A549 (cell line): ENCODE data around the gene PCARE. TPM values are rescaled to one million over a fixed set of nuclear protein-coding genes. Genes with fewer than 3 reads are reported as not detected.

Experiments used
- ATAC-seq, 2 experiments: fragments of 200-7000 bp in 1 of 2; fragments of >200 bp in 1 of 2; cut with Nextera tagmentation in 1 of 2; cut with Tn5 transposase in 1 of 2; 3 replicates each; pipeline versions ENCODE4 v1.8.0 to v1.9.1; 2018 to 2020; ENCODE audit warnings: mild to moderate bottlenecking in 1 of 2, moderate library complexity in 1 of 2
- CTCF ChIA-PET: fragments of 300-600 bp; sonication (Branson Sonifier 250); formaldehyde crosslinking; extraction: SDS; loops from one replicate; lab custom pipeline; 2021; ENCODE audit warnings: antibody characterized with exemption, inconsistent platforms; lab: Yijun Ruan, JAX
- POLR2A ChIA-PET: fragments of 350-600 bp; formaldehyde crosslinking; extraction: SDS; loops from one replicate; lab custom pipeline; 2021; ENCODE audit warnings: antibody characterized with exemption, inconsistent platforms; lab: Yijun Ruan, JAX
- DNase-seq, 2 experiments: peaks; one replicate each; pipeline versions ENCODE4 v3.0.0 to v3.0.0-alpha.2; 2011 to 2016; ENCODE audit warnings: low read depth in 1 of 2, low spot score in 1 of 2
- FAIRE-seq: peaks from 2 replicates; lab custom pipeline; 2011; peaks lifted over from hg19 to GRCh38; lab: Jason Lieb, UNC
- H3K27ac ChIP-seq, 2 experiments: fragments of >200 bp; sonication (Bioruptor Twin); formaldehyde crosslinking; 3 replicates each; pipeline ENCODE4 v1.5.1; 2016 to 2017
- H3K4me1 ChIP-seq: fragments of >200 bp; sonication (Bioruptor Twin); formaldehyde crosslinking; 3 replicates; pipeline ENCODE4 v1.6.1; 2016
- H3K4me2 ChIP-seq: fragments of >200 bp; sonication (Bioruptor Twin); formaldehyde crosslinking; 3 replicates; pipeline ENCODE4 v1.6.1; 2016
- H3K4me3 ChIP-seq: fragments of >200 bp; sonication (Bioruptor Twin); formaldehyde crosslinking; 3 replicates; pipeline ENCODE4 v1.5.1; 2016
- H3K9me3 ChIP-seq: fragments of >200 bp; sonication (Bioruptor Twin); formaldehyde crosslinking; 3 replicates; pipeline ENCODE4 v1.6.1; 2016
- CEBPB ChIP-seq, 2 experiments: fragments of >200 bp in 1 of 2; sonication (Bioruptor Twin) in 1 of 2; formaldehyde crosslinking in 1 of 2; IDR thresholded peaks; 2 replicates each; pipeline ENCODE4 v1.6.1; 2012 to 2016
- CHD4 ChIP-seq: fragments of 200-600 bp; sonication (generic); IDR thresholded peaks from 2 replicates; pipeline ENCODE4 v1.6.1; 2016; ENCODE audit warnings: antibody characterized with exemption, mild to moderate bottlenecking, borderline replicate concordance
- CTCF ChIP-seq: fragments of >200 bp; sonication (Bioruptor Twin); formaldehyde crosslinking; IDR thresholded peaks from 3 replicates; pipeline ENCODE4 v1.5.1; 2016
- EP300 ChIP-seq, 2 experiments: fragments of >200 bp; sonication (Bioruptor Twin); formaldehyde crosslinking; IDR thresholded peaks; 2 replicates in 1 of 2; 3 replicates in 1 of 2; pipeline ENCODE4 v1.6.1; 2016 to 2017
- ESRRA ChIP-seq: fragments of 150-350 bp; IDR thresholded peaks from 2 replicates; pipeline ENCODE4 v1.6.1; 2014; ENCODE audit warnings: mild to moderate bottlenecking, low read length, borderline replicate concordance
- FOXS1 ChIP-seq: fragments of 250-450 bp; sonication (Bioruptor Pico); IDR thresholded peaks from 2 replicates; pipeline ENCODE4 v1.5.0; 2020; ENCODE audit warnings: mild to moderate bottlenecking, moderate library complexity
- HMGXB4 ChIP-seq: fragments of 250-450 bp; sonication (Bioruptor Pico); IDR thresholded peaks from 2 replicates; pipeline ENCODE4 v1.5.0; 2021; ENCODE audit warnings: mild to moderate bottlenecking, moderate library complexity, borderline replicate concordance
- HOXA7 ChIP-seq: fragments of 250-450 bp; sonication (Bioruptor Pico); IDR thresholded peaks from 2 replicates; pipeline ENCODE4 v1.5.0; 2020; ENCODE audit warnings: mild to moderate bottlenecking, moderate library complexity
- MAFK ChIP-seq: fragments of 450-650 bp; IDR thresholded peaks from 2 replicates; pipeline ENCODE4 v1.6.1; 2014; ENCODE audit not compliant: partially characterized antibody
- MAX ChIP-seq: IDR thresholded peaks from 2 replicates; pipeline ENCODE4 v1.6.1; 2012
- NPAS2 ChIP-seq: fragments of 250-450 bp; sonication (Bioruptor Pico); IDR thresholded peaks from 2 replicates; pipeline ENCODE4 v1.8.0; 2022; ENCODE audit warnings: mild to moderate bottlenecking, moderate library complexity, borderline replicate concordance
- POLR2A ChIP-seq: IDR thresholded peaks from 2 replicates; pipeline ENCODE4 v1.6.1; 2012; ENCODE audit warnings: mild to moderate bottlenecking, low read length
- RAD21 ChIP-seq, 2 experiments: fragments of >200 bp in 1 of 2; sonication (Bioruptor Twin) in 1 of 2; formaldehyde crosslinking in 1 of 2; IDR thresholded peaks in 1 of 2; conservative IDR thresholded peaks in 1 of 2; 2 replicates in 1 of 2; 3 replicates in 1 of 2; pipeline ENCODE4 v1.6.1; 2012 to 2018; ENCODE audit warnings: inconsistent platforms in 1 of 2
- RARB ChIP-seq: fragments of 250-450 bp; sonication (Bioruptor Pico); IDR thresholded peaks from 2 replicates; pipeline ENCODE4 v1.8.0; 2021; ENCODE audit warnings: mild to moderate bottlenecking, moderate library complexity
- SMC3 ChIP-seq: fragments of >200 bp; sonication (Bioruptor Twin); formaldehyde crosslinking; IDR thresholded peaks from 3 replicates; pipeline ENCODE4 v1.6.1; 2018; ENCODE audit warnings: inconsistent platforms
- TP53 ChIP-seq: fragments of 250-450 bp; sonication (Bioruptor Pico); IDR thresholded peaks from 2 replicates; pipeline ENCODE4 v1.5.0; 2021; ENCODE audit warnings: mild to moderate bottlenecking, moderate library complexity
- WGBS: methylation state at CpG from one replicate; pipeline ENCODE4 v1.1.6; 2017; ENCODE audit errors: missing lambda C conversion rate; 5-methylcytosine and 5-hydroxymethylcytosine counted together
- polyA plus RNA-seq, 4 experiments: library from polyadenylated mRNA; depleted of rRNA in 3 of 4; stranded (reverse); fragments of >200 nt; fragmentation: RNase III in 1 of 4; extraction: RNeasy Plus Mini Kit Qiagen cat#74134 plus additional on column Dnase treatment in 1 of 4; gene quantifications; 2 replicates in 3 of 4; 3 replicates in 1 of 4; pipeline ENCODE4 v1.2.3, GENCODE V29; 2011 to 2017

The PCARE gene
- polyA plus RNA-seq, 2 of the 4 experiments (the other 2 are of a cell fraction) = not detected

- Histone ChIP-seq H3K4me3 (no peak overlapping the region), H3K27ac (no peak overlapping the region), H3K4me2 (no peak overlapping the region), H3K4me1 (no peaks in the 10 kb centered on the region), H3K9me3 (no peaks in the 10 kb centered on the region)
- FAIRE-seq (no peak), ATAC-seq (peak in 1 of 2 experiments; percentile 37; a peak in 3 of 6 replicates), DNase-seq (peak in 1 of 2 experiments; percentile 40)
- ChIA-PET POLR2A (no interaction called here), CTCF (interaction anchor here (0.7 to 1.5 kb wide), 7 partner anchors 12 to 1332 kb away, joined by 3 to 5 read pairs (median 3); no protein-coding TSS in a partner anchor)
- peak; percentile 15; the same call in 1 of the 3 replicates for TF ChIP-seq CTCF
- TF ChIP-seq RAD21 (conservative IDR thresholded peaks at IDR 0.05 in 1 of 2, IDR thresholded peaks at IDR 0.05 in 1 of 2) = peak; percentile 26 to 37; a peak in 1 of 5 replicates
- no peak for TF ChIP-seq FOXS1
- TF ChIP-seq MAFK = peak; percentile 22
- 0 out of 3 replicates have a peak, but pooled peaks have one; percentile 14 for TF ChIP-seq SMC3
- 74% methylated on average over 11 of the region's 11 CpGs for WGBS
Measured at GRCh38 chr2:29013057-29013780, 61.1 kb downstream of the PCARE start.

DNA sequence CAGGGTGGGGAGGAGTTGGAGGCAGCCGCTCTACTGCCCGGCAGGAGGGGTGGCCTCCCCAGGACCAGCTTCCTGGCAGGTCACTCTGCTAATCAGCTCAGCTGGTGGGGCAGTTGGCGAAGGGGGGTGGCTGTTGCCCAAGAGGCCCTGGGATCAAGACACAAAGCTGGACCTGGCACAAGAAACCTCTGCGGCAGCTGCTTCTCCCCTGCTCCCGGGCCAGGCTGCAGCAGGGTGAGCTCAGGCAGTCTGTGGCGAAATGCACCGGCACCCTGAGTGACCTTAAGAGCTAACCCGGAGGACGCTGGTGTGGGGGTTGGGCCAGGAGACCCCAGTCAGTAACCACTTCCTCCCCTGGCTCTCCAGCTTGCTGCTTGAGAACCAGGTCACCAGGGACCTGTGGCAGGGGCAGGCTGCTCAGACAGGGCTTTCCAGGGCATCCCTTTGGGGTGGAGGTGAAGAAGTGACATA is 62.1 kb downstream of the PCARE start:
- ATAC-seq (no peak; a peak in 1 of 6 replicates), DNase-seq (no peak), FAIRE-seq (no peak)
- H3K4me3 ChIP-seq = no peak overlapping the region
- TF ChIP-seq EP300 (IDR thresholded peaks at IDR 0.05) (no peak), CEBPB (IDR thresholded peaks at IDR 0.05) (no peak), TP53 (CRISPR knock-in tag) (no peak), NPAS2 (no peak), POLR2A (no peak), RARB (CRISPR knock-in tag) (no peak), HOXA7 (CRISPR knock-in tag) (no peak), MAX (no peak), HMGXB4 (CRISPR knock-in tag) (no peak), ESRRA (no peak), CHD4 (no peak)
- ChIA-PET CTCF (interaction anchor here (0.7 to 1.5 kb wide), 9 partner anchors 11 to 1056 kb away, joined by 3 to 5 read pairs (median 3); no protein-coding TSS in a partner anchor), POLR2A (no interaction called here)
- H3K9me3 ChIP-seq = no peaks in the 10 kb centered on the region
- H3K4me2 ChIP-seq = no peak overlapping the region
- 80% methylated on average over 7 of the region's 9 CpGs for WGBS
- no peak overlapping the region for H3K27ac ChIP-seq
- H3K4me1 ChIP-seq = no peaks in the 10 kb centered on the region

Other genes starting within 250 kb of the PCARE start
- gene TRMT61B, start 204.2 kb downstream of the PCARE start, polyA plus RNA-seq (2011; rRNA removed) = 24.9 and 38.6 TPM in 2 replicates
- 21.6 to 23.3 TPM (median 21.8 TPM) in 3 replicates for gene TRMT61B, start 204.2 kb downstream of the PCARE start, polyA plus RNA-seq (2017; fragmentation: RNase III; extraction: RNeasy Plus Mini Kit Qiagen cat#74134 plus additional on column Dnase treatment)
- 208 and 256 TPM in 2 replicates for gene WDR43, start 179.9 kb downstream of the PCARE start, polyA plus RNA-seq (2011; rRNA removed)
- gene WDR43, start 179.9 kb downstream of the PCARE start, polyA plus RNA-seq (2017; fragmentation: RNase III; extraction: RNeasy Plus Mini Kit Qiagen cat#74134 plus additional on column Dnase treatment) = 71.8 to 83.6 TPM (median 72.4 TPM) in 3 replicates
- gene TOGARAM2, start 93.2 kb downstream of the PCARE start, polyA plus RNA-seq (2011; rRNA removed) = 0.05 and 0.14 TPM in 2 replicates
- 0.25 to 0.35 TPM (median 0.30 TPM) in 3 replicates for gene TOGARAM2, start 93.2 kb downstream of the PCARE start, polyA plus RNA-seq (2017; fragmentation: RNase III; extraction: RNeasy Plus Mini Kit Qiagen cat#74134 plus additional on column Dnase treatment)
- 77.2 and 99.1 TPM in 2 replicates for gene CLIP4, start 40.9 kb upstream of the PCARE start, polyA plus RNA-seq (2011; rRNA removed)
- gene CLIP4, start 40.9 kb upstream of the PCARE start, polyA plus RNA-seq (2017; fragmentation: RNase III; extraction: RNeasy Plus Mini Kit Qiagen cat#74134 plus additional on column Dnase treatment) = 38.6 to 53.6 TPM (median 51.1 TPM) in 3 replicates